ENCODE data around the gene LNX2.
A peak's percentile ranks its signal among the peaks of the same experiment; 100 is the strongest.

- TF ChIP-seq, protein P1, sequence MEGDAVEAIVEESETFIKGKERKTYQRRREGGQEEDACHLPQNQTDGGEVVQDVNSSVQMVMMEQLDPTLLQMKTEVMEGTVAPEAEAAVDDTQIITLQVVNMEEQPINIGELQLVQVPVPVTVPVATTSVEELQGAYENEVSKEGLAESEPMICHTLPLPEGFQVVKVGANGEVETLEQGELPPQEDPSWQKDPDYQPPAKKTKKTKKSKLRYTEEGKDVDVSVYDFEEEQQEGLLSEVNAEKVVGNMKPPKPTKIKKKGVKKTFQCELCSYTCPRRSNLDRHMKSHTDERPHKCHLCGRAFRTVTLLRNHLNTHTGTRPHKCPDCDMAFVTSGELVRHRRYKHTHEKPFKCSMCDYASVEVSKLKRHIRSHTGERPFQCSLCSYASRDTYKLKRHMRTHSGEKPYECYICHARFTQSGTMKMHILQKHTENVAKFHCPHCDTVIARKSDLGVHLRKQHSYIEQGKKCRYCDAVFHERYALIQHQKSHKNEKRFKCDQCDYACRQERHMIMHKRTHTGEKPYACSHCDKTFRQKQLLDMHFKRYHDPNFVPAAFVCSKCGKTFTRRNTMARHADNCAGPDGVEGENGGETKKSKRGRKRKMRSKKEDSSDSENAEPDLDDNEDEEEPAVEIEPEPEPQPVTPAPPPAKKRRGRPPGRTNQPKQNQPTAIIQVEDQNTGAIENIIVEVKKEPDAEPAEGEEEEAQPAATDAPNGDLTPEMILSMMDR (IDR thresholded peaks at IDR 0.05): no peak
- peak in 1 of 2 donors; percentile 59 for TF ChIP-seq POLR2A (IDR thresholded peaks at IDR 0.05)
These were observed 1.1 kb downstream of the LNX2 start for GRCh38 chr13:27619093-27619727.

Measured in thyroid gland (tissue), 4 donors.